Measurements from ENCODE around the gene RGL3. TPM values are rescaled to one million over a fixed set of nuclear protein-coding genes. Genes with fewer than 3 reads are reported as not detected.

Gene RGL3
- polyA plus RNA-seq, 1 of the 3 experiments (the other 2 are of a cell fraction) = 13.3 TPM

GRCh38 chr19:11374433-11375142, 44.5 kb downstream of the RGL3 start, which contains the start of gene SWSAP1 (continued):
- TF ChIP-seq REST (IDR thresholded peaks at IDR 0.05; ENCODE audit: low read depth, low read length) (no peak), JUND (IDR thresholded peaks at IDR 0.05) (no peak), FOXJ3 (CRISPR knock-in tag; IDR thresholded peaks at IDR 0.05) (no peak)

- Histone ChIP-seq H3K9me3 (no peaks in the 10 kb centered on the region), H3F3A (replicated peaks; ENCODE audit: insufficient read depth) (peaks cover 26% of the 10 kb centered on the region), H4K20me1 (ENCODE audit: insufficient read depth) (no peaks in the 10 kb centered on the region), H3K79me2 (ENCODE audit: insufficient read depth) (peaks cover 11% of the 10 kb centered on the region), H2AFZ (ENCODE audit: low read depth) (peak overlapping the region; percentile 4; the same call in 1 of the 2 replicates), H3K4me2 (peak overlapping the region; percentile 84), H3K9ac (peak overlapping the region; percentile 80; the same call in 1 of the 2 replicates), H3K27me3 (ENCODE audit: insufficient read depth) (no peaks in the 10 kb centered on the region), H3K4me1 (ENCODE audit: control insufficient read depth in 1 of 2, insufficient read depth in 2 of 2, low read depth in 1 of 2, low read length in 1 of 2) (peaks cover 16 to 22% of the 10 kb centered on the region in 2 experiments), H3K27ac (ENCODE audit: low read depth in 2 of 2, low read length in 1 of 2) (peak overlapping the region; percentile 72 to 88; a peak in 3 of 4 replicates), H3K9me2 (no peaks in the 10 kb centered on the region), H3K4me3 (ENCODE audit: low read depth in 2 of 2, low read length in 1 of 2) (peak overlapping the region; percentile 58 to 62), H3K36me3 (replicated peaks in 1 of 2; ENCODE audit: control insufficient read depth in 1 of 2, insufficient read depth in 2 of 2, low read length in 1 of 2) (no peaks in the 10 kb centered on the region)
- ChIA-PET CTCF (interaction anchor here (0.6 to 5.9 kb wide), 12 partner anchors 9 to 186 kb away, joined by 3 to 66 read pairs (median 4); partner anchors contain the start of genes EPOR, ODAD3, PRKCSH and RAB3D), POLR2A (interaction anchor here (0.6 to 2.3 kb wide), 14 partner anchors 10 to 111 kb away, joined by 3 to 28 read pairs (median 4); partner anchors contain the start of genes CCDC159, ELAVL3, EPOR and ODAD3)
- TF ChIP-seq FOSL2 (IDR thresholded peaks at IDR 0.05; ENCODE audit: borderline replicate concordance, low read depth) = no peak
- TF ChIP-seq EZH2phosphoT487 (IDR thresholded peaks at IDR 0.05; ENCODE audit: borderline replicate concordance, low read depth) = no peak
- no peak for TF ChIP-seq GABPA (IDR thresholded peaks at IDR 0.05; ENCODE audit: low read depth)
- no peak for TF ChIP-seq POLR2AphosphoS5 (IDR thresholded peaks at IDR 0.05; ENCODE audit: low read depth, low read length)
- no peak for TF ChIP-seq RXRA (IDR thresholded peaks at IDR 0.05; ENCODE audit: borderline replicate concordance, low read depth)
- TF ChIP-seq CTCF (IDR thresholded peaks at IDR 0.05) = no peak
- TF ChIP-seq RCOR1 (IDR thresholded peaks at IDR 0.05; ENCODE audit: low read length) = peak; percentile 87; the same call in 1 of the 2 replicates
- TF ChIP-seq RFX5 (IDR thresholded peaks at IDR 0.05; ENCODE audit: low read length) = no peak
- no peak for TF ChIP-seq YY1 (IDR thresholded peaks at IDR 0.05; ENCODE audit: low read depth)
- DNase-seq = peak; percentile 21
- 6% methylated on average over 11 of the region's 11 CpGs for WGBS (ENCODE audit: low lambda C conversion rate)
Measured at GRCh38 chr19:11373885-11374432, 45.2 kb downstream of the RGL3 start.
